DMS79 (cell line): ENCODE measurements around the gene MAP3K19.
A peak's percentile ranks its signal among the peaks of the same experiment; 100 is the strongest.
"Not testable (repeated sequence)": the region's sequence is repeated elsewhere in the genome, so short reads cannot be mapped to it uniquely, and the experiment has no call there.

Experiments used
- DNase-seq: peaks from one replicate; lab custom pipeline; 2025; lab: John Stamatoyannopoulos, UW

The MAP3K19 gene

GRCh38 chr2:135050684-135051083, 3.4 kb upstream of the MAP3K19 start:
- DNase-seq: no peak

- DNase-seq: no peak
These were observed 2.9 kb upstream of the MAP3K19 start for GRCh38 chr2:135050132-135050531.

- DNase-seq: no peak
These were observed 875 bp upstream of the MAP3K19 start for GRCh38 chr2:135048122-135048521.

- DNase-seq: no peak
These were observed 3.9 kb downstream of the MAP3K19 start for GRCh38 chr2:135043345-135043744.

- DNase-seq: no peak
These were observed 9.4 kb downstream of the MAP3K19 start for GRCh38 chr2:135037831-135038230.

- not testable (repeated sequence) for DNase-seq
These were observed 14.0 kb downstream of the MAP3K19 start for GRCh38 chr2:135033216-135033615.

GRCh38 chr2:135030826-135031225, 16.4 kb downstream of the MAP3K19 start:
- DNase-seq: no peak

GRCh38 chr2:135029481-135030134, 17.6 kb downstream of the MAP3K19 start:
- no peak for DNase-seq

GRCh38 chr2:135023886-135024485, 23.3 kb downstream of the MAP3K19 start:
- DNase-seq: no peak

GRCh38 chr2:135022952-135023880, 24.0 kb downstream of the MAP3K19 start:
- no peak for DNase-seq

GRCh38 chr2:135021618-135022017, 25.6 kb downstream of the MAP3K19 start:
- no peak for DNase-seq

GRCh38 chr2:135011633-135012032, 35.6 kb downstream of the MAP3K19 start:
- DNase-seq: no peak

GRCh38 chr2:135010200-135010942, 36.9 kb downstream of the MAP3K19 start:
- no peak for DNase-seq

GRCh38 chr2:135009339-135009738, 37.9 kb downstream of the MAP3K19 start:
- no peak for DNase-seq

GRCh38 chr2:135005753-135006152, 41.5 kb downstream of the MAP3K19 start:
- DNase-seq: no peak

GRCh38 chr2:135004005-135004746, 43.1 kb downstream of the MAP3K19 start:
- DNase-seq: peak; percentile 68

GRCh38 chr2:135002836-135003235, 44.4 kb downstream of the MAP3K19 start:
- no peak for DNase-seq

- DNase-seq: no peak
These were observed 47.7 kb downstream of the MAP3K19 start for GRCh38 chr2:134999521-134999920.

GRCh38 chr2:134988994-134989605, 58.1 kb downstream of the MAP3K19 start:
- DNase-seq: no peak

GRCh38 chr2:134985061-134985460, 62.2 kb downstream of the MAP3K19 start:
- no peak for DNase-seq

GRCh38 chr2:134982603-134983002, 64.6 kb downstream of the MAP3K19 start:
- no peak for DNase-seq
